NCI-H2227 (cell line): ENCODE measurements around the gene OST4.

Experiments
- DNase-seq: peaks from one replicate; lab custom pipeline; 2025; ENCODE audit not compliant: unreplicated experiment; lab: John Stamatoyannopoulos, UW

The OST4 gene

DNA sequence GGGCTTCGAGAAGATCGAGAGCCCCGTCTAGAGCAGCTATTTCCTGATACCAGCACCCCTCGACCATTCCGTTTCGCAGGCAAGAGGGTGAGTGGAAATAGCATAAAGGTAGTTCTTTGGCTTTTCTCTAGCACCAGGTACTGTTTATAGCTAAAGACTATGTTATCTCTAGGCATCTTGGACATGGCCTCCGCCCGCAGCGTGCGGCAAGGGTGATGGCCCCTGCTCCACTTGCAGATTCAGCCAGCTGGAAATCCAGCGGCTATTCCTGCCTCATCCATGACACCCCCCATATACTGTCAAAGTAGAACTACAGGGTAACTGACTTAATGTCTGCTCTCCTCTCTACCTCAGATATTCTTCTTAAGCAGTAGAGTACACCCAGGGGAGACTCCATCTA is 16.7 kb downstream of the OST4 start:
- DNase-seq, result no peak

DNA sequence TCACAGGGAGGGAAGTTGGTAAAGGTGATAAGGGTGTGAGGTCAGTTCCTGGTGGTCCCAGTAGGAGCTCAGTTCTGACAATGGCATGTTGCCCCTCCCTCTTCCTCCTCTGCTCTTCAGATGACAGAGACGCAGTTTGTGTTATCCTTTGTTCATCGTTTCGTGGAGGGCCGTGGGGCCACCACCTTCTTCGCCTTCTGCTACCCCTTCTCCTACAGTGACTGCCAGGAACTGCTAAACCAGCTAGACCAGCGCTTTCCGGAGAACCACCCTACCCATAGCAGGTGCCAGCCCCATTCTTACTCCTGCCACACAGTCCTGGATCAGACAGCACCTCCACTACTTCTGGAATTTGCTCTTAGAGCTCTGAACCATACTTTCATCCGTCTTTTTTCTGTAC is 17.7 kb downstream of the OST4 start:
- no peak for DNase-seq

DNA sequence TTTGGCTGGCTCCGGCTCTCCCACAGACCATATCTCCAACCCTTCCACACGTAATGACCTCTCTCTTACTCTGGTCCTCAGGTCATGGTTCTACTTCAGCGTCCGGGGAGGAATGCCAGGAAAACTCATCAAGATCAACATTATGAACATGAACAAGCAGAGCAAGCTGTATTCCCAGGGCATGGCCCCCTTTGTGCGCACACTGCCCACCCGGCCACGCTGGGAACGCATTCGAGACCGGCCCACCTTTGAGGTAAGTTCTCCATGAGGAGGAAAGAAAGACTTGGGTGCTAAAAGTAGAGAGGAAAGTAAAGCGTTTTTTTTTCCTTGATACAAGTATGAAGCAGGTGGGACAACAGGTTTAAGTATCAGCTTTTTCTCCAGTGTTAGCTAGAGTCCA is 18.1 kb downstream of the OST4 start:
- DNase-seq, result no peak

DNA sequence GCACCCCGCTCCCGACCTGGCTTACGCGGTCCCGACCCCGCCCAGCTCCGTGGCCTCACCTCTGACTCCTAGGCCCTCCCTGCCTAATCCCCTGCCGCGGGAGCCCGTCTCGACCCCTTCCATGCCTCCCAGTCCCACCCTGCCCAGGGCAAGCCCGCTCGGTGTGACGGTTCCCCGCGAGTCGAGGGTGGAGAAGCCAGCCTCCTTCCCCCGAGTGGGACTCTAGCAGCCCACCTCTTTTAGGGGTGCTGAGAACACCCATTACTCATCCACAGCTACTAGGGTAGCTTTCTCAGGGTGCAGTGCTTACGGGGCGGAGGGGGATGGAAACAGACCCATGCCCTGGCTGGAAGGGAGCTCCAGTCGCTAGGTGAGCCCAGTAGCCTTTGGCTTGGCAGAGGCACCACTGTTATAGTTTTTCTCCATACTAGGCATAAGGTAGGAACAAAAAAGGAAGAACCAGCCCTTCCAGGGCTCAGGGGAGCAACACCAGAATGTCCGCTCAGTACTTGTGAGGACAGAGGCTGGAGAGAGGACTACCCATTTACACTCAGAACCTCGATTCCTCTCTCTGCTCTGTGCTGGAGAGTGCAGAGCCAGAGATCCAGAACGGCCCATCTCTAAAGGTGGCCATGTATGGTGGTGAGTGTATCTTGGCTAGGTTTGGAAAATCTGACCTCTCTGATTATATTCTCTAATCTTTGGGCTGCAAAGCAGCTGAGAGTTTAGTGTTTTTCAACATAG is 19.4 kb downstream of the OST4 start:
- peak; percentile 58 for DNase-seq

DNA sequence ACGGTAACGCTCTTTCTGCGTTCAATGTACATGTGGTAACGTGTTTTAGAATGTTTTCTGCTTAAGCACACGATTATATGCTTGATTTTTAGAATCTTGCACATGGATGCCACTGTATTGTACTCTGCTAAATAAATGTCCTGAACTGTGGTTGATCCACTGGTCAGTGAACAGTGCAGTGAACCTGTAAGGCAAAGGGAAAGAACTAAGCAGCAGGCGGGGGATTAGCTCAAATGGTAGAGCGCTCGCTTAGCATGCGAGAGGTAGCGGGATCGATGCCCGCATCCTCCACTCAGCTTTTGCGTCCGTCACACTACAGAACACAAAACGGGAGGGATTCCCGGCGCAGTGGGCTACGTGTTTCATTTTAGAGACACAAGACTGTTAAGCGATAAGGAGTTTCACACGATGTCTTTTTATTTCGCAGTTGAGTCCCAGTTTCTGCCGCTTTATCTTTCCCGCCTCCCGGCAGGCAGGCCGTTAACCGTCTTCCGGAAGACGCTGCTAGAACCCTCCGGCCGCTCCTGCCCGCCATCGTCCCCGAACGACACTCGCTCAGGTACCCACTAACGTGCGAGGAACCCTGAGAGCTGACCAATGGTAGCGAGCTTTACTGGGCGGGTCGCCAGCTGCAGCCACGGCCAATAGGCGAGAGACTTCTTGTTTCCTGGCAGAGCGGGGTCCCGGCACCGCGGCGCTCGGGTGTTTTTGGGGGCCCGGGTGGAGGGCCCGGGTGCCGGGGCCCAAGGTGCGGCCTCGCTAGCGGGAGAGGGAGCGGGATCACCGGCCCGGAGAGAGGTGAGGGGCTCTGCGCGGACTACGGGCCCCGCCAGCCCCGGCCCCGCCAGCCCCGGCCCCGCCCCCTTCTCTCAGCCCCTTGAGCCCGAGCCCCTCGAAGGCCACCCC is 20.2 kb downstream of the OST4 start, which contains the start of gene AGBL5:
Gene AGBL5 (plus strand): TSS at position 673 of the 906 bp plus-strand sequence. CDS start 1,291 bp downstream, outside the sequence.
- peak; percentile 96 for DNase-seq

DNA sequence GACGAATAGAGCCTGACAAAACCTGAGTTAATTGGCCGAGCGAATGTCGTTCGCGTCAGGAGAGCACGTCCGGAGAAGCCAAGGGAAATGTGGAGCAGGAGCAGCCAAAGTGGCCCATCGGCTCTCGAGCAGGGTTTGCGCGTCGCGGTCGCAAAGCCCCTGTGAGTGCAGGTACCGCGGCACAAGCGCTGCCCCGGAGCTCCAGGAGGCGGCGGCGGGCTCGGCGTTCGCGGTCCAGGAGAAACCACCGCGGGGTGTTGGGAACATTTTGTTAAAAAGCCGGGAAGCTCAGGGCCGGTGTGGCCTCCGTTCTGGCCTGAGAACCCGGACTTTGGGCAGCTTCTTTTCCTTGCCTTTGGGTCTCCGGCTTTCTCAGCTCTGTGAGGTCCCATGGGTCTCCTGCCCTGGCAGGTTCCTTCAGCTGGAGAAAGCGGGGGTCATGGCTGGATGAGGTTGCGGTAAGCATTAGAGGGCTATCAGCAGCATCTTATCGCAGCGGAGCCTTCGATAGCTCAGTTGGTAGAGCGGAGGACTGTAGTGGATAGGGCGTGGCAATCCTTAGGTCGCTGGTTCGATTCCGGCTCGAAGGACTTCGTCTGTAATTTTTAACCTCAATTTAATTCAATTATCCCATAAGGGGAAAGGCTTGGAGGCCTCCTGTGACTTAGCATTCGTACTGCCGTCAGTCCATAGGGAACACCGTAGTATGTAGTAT is 21.0 kb downstream of the OST4 start:
- DNase-seq, result peak; percentile 95

DNA sequence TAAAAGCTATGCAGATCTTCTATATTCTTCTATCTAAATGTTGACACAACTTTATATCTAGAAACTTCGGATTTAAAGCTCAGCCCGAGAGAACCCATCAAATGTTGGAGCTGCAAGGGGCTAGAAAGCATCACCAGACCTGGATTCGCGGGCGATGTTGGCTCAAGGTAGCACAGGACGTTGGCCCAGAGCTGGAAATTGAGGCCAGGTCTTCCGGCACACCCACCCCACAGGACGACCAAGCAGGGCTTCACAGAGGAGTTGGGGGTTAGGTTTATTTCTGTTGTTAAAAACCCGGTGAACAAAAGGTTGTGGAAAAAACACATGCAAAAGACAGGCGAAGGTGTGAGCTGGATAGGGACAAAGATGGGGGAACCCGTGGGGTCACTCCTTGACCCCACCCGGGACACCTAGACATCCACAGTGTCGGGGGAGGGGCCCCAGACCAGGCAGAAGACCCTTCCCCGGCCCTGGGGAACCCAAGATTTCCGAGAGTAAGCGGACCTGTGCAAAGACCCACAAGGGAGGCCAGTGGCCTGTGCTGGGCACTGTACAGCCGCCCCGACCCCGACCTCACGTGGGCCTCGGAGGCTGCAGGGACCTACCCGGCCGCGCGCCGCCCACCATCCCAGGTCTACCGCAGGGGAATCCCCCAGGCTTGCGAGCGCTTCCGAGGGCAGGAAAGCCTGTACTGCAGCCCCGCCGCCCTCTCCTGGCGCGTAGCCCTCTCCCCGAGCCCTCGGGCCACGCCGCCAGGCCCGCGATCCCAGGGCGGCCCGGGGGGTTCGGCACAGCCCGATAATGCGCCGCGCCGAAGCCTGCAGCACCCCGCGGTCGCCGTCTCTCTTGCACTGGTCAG is 21.8 kb downstream of the OST4 start:
- DNase-seq, result peak; percentile 76

DNA sequence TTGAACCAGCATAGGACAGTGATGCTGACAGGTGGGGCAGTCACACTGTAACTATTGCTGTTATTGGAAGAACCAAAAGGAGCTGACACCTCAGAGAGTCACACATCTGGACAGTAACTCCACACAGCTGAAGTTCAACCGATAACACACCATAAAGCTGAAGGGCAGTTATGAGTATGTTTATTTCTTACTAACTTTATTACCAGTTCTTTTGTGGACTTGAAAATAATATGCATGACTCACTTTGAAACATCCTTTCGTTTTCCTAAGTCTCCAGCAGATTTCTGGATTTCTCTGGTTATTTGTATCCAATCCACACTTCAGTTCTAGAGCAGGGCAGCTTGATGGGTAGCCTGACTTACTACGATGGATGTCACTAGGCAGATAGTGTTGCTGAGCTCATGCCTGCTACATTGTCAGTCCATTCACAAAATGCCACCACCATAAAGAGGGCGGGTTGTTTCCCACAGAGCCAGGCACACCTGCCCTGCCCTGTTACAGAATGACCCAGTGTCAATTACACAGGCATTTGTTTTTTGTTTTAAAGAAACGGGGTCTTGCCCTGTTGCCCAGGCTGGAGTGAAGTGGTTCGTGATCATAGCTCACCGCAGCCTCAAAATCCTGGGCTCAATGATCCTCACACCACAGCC is 28.3 kb downstream of the OST4 start:
- DNase-seq, result no peak

DNA sequence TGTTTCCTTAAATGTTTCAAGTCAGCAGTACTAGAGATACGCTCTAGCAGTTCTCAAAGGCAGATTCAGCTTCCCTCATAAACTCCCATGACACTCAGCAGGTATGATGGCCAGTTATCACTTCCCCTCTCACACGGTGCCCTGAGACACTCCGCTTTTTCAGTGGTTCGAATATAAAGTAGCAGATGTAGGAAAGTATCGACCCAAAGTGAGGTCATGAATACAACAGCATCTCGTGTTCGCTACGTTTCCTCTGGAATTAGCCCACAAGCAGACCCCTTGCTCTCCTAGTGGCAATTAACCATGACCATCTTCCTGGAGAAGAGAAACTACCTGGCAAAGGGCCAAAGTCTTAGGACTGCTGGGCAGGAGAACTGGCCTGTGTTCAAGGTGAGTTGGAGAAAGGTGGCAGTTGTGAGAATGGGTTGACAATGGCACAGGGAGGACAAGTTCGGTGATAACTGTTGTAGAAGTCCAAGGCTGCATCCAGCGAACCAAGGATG is 29.2 kb downstream of the OST4 start:
- peak; percentile 67 for DNase-seq

DNA sequence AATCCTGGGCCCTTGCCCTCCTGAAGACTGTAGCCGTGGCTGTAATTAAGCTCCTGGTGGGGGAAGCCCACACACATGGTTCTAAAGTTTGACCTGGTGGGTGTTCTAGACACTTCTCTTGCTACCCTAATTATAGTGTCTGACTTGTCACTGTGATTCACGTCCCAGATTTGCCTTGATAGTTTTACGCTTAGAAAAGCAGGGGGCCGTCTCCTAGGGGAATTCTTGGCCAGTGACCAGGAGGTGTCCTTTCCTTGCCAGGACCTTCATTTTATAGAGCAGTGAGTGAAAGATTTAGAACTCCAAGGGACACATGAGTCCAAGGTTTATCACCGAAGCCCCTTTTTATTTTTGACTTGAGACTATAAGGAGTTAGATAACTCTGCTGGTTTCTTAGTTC is 29.7 kb downstream of the OST4 start:
- peak; percentile 39 for DNase-seq

DNA sequence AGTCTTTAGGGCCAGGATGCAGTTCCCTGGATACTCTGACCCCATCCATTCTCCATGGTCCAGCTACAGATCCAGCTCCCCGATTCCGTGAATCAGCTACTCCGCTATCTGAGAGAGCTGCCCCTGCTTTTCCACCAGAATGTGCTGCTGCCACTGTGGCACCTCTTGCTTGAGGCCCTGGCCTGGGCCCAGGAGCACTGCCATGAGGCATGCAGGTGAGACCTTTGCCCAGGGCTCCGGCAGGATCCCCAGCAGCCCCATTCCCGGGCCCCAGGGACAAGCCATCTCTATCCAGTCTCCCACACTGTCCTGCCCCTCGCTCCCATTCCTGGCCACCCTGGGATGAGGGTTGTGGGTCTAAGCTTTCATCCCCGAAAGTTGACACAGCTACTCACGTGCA is 31.2 kb downstream of the OST4 start:
- no peak for DNase-seq

DNA sequence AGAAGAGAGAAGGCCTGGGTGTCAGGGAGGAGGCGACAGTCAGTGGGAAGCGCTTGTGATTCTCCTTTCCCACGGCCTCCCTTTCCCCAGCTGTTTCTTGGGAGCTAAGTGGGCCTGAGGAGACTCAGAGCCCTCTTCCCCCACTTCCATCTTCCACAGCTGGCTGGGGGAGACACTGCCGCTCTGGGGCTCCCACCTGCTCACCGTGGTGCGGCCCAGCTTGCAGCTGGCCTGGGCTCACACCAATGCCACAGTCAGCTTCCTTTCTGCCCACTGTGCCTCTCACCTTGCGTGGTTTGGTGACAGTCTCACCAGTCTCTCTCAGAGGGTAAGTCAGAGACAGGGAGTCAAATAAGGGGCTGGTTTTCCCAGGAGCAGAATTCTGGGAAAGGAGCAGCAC is 31.6 kb downstream of the OST4 start:
- no peak for DNase-seq

DNA sequence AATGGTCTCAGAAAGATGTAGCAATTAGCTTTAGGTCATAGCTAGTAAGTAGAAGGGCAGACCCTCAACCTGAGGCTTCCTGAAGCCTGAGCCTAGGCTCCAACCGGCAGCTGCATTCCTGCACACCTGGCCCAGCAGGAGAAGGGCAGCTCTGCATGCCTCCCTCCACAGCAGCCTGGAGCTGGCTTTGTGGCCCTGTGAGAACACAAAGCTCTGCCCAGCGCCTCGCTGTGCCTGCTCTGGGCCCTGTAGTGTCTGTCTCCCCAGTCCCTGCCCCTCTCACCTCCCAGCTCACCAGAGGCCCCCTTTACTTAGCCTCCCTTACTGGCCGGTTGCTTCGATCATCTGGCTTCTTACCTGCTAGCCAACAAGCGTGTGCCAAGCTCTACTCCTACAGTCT is 32.0 kb downstream of the OST4 start:
- no peak for DNase-seq

DNA sequence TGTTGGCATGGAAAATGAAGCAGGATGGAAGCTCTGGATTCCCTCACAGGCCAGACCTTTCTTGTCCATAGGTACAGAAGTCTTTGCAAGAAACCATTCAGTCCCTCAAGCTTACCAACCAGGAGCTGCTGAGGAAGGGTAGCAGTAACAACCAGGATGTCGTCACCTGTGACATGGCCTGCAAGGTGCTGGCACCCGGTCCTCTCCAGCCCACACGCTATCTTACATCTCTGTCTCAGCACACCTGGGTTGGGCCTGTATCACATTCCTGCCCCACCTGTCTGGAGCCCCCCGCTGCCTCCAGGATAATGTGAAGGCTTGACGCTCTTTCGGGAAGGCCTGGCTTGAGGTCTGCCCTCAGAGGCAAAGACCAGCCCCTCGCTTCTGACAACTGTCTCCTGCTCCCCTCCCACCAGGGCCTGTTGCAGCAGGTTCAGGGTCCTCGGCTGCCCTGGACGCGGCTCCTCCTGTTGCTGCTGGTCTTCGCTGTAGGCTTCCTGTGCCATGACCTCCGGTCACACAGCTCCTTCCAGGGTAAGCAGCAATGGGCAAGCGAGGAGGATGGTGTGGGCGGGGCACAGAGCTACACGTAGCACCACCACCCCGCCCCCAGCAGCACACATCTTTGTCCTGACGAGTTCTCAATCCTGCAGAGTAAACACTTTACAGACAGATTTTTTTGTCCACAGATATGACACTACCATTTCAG is 32.7 kb downstream of the OST4 start:
- DNase-seq, result no peak

DNA sequence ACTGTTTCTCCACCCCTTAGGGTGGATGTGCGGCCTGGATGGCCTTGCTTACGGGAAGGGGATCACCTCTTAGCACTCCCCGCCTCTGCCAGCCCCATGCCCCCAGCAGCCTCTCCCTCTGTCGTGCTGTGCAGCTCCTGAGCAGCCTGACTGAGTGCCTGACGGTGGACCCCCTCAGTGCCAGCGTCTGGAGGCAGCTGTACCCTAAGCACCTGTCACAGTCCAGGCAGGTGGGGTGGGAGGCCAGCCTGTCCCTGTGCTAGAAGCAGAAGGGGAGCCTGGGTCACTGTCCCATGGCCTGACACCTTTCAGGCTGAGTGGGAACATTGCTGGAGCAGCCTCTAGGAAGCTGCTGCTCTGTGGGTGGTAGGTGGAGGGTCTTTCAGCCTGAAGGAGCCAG is 33.4 kb downstream of the OST4 start:
- no peak for DNase-seq

DNA sequence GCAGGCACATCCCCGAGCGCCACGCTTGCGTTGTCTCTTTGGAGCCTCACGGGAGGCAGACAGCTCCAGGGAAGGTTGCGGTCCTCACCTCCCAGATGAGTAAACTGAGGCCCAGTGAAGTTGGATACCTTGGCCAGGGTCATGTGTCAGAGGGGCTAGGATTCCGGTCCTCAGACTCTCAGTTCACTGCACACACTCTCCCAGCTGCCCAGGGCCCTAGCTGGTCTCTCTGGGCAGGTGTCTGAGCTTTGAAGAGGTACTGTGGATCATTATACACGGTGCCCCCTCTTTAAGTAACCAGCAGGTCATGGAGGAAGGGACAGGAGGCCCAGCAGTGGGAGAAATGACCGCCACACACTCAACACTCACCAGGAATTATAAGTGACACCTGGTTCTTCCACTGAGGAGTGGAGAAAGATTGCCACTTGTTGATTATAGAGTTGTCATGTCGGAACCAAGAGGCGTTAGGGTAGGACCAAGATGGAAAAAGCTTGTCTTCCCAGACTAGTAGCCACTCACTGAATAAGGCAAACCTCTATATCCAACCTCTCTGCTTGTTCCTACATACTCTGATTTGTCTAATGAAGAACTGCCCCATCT is 38.1 kb downstream of the OST4 start:
- no peak for DNase-seq

DNA sequence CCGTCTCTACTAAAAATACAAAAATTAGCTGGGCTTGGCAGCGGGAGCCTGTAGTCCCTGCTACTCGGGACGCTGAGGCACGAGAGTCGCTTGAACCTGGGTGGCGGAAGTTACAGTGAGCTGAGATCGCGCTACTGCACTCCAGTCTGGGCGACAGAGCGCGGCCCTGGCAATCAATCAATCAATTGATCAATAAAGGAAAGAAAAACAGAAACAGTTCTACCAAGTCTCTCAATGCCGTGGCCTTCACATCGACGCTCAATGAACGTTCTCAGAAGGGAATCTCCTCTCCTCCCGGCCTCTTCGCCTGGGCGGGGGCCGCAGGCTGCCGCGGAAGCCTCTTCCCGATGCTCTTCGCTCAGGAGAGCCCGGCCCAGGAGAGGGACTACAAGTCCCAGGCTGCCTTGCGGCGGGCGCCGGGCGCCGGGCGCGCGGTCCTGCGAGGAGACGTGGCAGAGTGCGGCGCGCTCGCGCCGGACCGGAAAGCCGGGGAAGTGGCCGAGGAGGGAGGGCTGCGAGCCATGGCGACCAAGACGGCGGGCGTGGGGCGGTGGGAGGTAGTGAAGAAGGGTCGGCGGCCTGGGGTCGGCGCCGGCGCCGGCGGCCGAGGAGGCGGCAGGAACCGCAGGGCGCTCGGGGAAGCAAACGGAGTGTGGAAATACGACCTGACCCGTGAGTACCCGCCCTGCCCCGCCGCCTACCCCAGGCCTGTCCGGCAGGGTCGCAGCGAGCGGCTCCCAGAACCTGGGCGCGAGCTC is 38.8 kb downstream of the OST4 start, which contains the start of gene TMEM214:
Gene TMEM214 (plus strand): TSS at position 471 of the 758 bp plus-strand sequence. CDS start 51 bp downstream, at position 522.
- peak; percentile 91 for DNase-seq

DNA sequence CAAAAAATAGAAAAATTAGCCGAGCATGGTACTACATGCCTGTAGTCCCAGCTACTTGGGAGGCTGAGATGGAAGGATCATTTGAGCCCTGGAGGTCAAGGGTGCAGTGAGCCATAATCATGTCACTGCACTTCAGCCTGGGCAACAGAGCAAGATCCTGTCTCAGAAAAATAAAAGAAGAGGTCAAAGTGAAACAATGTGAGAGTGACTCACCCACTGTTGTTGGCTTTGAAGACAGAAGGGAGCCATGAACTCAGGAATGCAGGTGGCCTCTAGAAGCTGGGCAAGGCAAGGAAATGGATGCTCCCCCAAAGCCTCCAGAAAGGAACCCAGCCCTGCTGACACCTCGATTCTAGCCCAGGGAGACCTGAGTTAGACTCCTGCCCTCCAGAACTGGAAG is 42.4 kb downstream of the OST4 start:
- no peak for DNase-seq
